Stimulated activated CD4-positive, alpha-beta T cell treated with anti-CD3 and anti-CD28 coated beads, Interleukin-4, amount 100 ng/mL, for 1 hour (primary cell): Measurements from ENCODE around the gene TRMT61B.

ENCODE experiments used
- DNase-seq: peaks from one replicate; pipeline ENCODE4 v3.0.0-alpha.2; 2020

TRMT61B gene

DNA sequence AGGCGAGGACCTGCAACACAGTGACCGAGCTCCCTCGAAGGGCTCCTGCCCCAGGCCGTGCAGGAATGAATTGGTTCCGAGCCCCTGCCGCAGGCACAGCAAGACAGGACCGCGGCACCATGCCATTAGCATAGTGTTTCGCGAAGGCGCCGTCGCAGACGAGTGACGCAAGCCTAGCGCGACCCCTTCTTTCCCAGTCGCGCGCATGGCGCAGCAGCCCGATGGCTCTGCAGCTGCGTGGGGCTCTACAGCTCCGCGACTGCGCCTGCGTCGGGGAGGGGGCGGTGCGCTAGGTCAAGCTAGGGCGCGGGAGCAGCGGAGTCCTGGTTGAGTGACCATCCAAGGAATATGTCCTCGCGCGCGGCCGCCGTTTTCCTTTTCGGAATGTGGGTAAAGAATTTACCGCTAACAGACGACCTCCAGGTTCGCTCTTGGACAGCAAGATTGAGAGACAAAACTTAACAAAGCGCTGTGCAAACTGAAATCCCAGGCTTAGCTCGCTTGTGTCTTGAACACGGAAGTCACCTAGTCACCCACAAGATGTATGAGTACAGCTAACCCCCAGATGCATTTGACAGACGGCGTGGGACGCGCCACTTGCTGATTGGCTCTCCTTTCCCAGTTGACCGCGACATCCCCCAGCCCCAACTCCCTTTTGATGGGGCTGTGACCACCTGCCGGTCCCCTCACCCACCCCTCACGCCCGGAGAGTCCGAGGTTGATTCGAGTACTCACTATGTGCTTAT is at the start of gene TRMT61B:
Gene TRMT61B, minus strand, starts transcription at position 164 of the 746 bp plus-strand sequence. Its CDS starts 32 bp downstream, at position 132.
- peak; percentile 98 for DNase-seq

DNA sequence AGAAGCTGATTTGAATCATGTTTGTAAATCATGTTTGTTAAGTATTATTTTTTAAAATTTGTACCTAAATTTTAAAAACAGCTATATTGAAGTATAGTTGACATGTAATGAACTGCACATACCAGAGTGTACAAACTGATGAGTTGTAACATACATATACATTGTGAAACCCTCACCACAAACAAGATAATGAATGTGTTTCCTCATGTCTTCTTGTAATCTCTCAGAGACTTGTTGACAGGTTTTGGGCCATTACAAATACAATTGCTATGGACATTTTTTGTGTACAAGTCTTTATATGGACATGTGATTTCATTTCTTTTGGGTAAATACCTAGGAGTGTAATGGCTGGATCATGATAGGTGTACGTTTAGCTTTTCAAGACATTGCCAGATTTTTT is 45.8 kb upstream of the TRMT61B start:
- no peak for DNase-seq

DNA sequence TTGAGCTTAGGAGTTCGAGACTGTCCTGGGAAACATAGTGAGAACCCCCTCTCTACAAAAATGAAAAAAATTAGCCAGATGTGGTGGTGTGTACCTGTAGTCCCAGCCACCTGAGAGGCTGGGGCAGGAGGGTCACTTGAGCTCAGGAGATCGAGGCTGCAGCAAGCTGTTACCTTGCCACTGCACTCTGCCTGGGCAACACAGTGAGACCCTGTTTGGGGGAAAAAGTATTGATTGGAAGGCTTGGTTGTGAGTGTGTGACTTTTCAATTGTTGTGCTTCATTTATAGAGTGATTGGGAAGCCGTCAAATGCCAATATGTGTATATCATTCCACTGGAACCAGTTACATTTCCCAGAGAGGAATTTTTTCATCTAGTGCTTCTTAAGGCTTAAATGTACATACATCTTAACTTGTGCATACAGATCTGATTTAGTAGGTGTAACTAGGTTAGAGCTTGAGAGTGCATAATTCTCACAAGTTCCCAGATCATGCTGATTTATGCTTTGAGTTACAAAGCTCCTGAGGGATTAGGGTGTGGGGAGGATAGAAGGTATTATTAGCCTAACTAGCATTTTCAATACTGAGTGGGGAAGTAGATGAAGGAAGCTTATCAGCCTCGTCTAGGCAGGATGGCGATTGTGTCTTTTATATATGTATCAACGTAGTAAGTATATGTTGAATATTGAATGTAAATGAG is 39.7 kb upstream of the TRMT61B start:
- DNase-seq: no peak

DNA sequence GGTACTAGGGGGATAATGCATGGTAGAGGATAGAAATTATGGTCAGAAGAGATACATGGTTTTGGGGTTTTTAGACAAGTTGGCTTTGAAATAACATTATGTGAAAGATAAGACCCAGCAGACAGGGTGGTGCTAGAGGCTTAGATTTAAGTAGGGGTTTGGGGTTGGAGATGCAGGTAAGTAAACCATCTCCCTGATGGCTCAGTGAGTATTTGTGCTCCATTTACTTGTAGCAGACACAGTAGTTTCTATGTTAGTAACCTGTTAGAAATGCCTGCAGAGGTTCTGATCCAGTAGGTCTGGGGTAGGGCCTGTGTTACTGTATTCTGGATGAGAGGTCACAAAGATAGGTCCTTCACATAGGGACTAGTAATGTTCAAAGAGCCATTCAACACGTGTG is 38.1 kb upstream of the TRMT61B start:
- DNase-seq: no peak

DNA sequence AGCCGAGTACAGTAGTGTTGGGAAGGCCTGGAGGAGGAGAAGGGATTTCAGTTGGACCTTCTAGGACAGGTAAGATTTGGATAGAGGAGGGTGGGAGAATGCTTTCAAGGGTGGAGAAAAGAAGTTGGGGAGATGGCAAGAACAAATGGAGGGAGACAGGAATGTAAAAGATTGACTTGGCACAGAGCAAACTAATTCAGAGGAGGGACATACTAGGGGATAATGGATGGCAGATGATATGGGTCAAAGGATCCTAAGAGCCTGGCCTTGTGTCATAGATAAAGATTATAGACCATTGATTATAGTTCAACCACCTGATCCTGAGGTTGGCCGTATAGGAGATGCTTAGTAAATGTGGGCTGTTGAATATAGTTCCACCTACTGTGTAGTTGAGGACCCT is 36.7 kb upstream of the TRMT61B start:
- no peak for DNase-seq

DNA sequence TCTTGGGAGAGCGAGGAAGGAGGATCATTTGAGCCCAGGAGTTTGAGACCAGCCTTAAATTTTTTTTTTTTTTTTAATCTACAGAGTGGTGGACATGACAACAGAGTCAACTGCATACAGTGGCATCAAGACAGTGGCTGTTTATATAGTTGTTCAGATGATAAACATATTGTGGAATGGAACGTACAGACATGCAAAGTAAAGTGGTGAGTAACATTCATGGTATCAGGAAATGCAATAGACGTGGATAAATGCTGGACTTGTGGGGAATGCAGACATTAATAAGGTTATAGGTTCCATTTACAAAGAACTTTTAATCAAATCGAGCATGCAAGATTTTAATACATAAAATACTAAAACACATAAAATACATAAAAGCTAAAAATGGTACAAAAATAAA is 36.3 kb upstream of the TRMT61B start:
- no peak for DNase-seq

DNA sequence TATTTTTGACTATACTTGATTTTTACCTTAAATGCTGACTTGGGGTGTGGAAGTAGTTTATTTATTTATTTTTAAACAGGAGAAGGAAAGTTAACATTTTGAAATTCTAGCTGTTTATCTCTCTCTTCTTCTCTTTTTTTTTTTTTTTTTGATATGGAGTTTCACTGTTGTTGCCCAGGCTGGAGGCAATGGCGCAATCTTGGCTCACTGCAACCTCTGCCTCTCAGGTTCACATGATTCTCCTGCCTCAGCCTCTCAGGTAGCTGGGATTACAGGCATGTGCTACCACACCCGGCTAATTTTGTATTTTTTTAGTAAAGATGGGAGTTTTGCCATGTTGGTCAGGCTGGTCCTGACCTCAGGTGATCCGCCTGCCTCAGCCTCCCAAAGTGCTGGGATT is 35.4 kb upstream of the TRMT61B start:
- no peak for DNase-seq

DNA sequence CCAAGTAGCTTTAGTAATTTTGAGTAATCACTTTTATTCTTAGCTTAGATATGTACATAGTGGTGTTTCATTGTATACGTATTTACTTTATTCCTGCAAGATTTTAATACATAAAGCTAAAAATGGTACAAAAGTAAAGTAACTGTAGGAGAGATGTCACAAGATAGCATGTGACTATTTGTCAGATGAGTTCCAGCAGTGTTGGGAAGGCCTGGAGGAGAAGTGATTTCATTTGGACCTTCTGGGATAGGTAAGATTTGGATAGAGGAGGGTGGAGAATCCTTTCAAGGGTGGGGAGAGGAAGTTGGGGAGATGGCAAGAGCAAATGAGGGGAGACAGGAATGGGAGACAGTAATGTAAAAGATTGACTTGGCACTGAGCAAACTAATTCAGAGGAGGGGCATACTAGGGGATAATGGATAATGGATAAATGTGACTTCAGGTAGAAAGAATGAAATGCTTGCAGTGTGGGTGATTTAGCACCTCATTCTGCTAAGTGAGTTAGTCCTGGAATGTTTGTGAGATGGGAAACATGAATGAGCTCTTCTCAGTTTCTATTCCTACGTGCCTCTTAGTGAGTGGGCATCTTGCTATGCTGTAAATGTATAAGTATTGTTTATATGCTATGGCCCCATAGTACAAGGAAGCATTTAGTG is 34.8 kb upstream of the TRMT61B start:
- no peak for DNase-seq

DNA sequence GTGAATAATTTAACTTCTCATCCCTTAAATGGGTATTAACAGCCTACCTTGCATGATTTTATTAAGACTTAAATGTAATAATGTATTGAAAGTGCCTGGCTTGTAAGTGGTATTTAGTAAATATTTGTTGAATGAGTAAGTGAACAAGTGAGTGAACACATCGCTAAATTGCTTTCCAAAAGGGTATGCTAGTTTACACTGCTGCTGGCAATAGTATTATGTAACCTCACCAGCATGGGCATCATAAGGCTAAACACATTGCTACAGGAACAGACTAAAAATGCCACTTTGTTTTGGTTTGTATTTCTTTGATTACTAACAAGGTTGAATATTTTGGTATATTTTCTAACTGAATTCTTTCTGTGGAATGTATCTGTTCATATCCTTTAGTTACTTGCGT is 34.2 kb upstream of the TRMT61B start:
- DNase-seq: no peak

DNA sequence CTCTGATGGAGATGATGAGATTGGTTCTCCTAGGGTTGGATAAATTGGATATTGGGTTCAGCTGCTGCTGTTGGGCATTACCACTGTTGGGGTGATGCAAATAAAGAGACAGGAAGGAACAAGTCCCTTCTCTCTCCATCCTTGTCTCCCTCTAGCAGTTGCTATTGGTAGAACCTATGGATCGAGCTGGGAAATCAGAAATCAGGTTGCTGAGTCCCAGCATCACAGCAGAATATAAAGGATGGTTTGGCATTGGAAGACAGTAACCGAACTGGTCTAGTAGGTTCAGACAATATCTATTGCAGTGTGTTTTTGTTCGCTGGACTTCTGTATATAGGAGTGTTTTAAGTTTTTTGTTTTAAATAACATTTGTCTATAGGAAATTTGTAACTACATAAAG is 32.5 kb upstream of the TRMT61B start:
- DNase-seq: no peak

DNA sequence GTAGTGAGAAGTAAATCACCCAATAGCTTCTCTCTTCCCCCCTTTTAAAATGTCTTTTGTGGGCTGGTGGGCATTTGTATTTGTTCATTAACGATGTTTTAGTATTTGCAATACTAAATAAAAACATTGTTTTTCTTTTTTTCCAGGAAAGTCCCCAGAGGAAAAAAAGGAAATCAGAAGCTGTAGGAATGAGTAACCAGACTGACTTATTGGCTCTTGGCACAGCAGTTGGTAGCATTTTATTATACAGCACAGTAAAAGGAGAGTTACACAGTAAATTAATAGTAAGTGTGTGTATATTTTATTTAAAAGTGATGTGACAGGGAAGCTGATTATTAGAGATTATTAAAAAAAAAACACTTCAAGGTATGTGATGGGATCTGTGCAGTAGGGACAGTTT is 31.7 kb upstream of the TRMT61B start:
- DNase-seq: no peak

DNA sequence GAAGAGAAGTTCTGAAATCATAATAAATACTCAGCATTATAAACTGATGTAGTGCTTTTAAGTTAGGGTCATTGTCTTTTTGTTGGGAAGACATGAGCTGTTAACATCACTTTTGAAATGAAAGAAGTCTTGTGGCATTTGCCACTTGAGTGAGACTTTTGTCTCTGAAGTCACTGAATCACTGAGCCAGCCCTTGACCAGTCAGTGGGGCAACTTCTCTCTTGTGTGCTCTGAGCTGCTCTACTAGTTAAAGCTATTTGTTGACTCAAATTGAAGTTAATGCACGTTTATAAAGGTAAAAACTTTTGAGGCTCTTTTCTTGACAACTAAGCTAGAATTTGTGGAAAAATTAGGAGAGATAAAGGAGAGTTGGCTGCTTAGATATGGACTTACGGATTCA is 31.1 kb upstream of the TRMT61B start:
- DNase-seq: no peak

DNA sequence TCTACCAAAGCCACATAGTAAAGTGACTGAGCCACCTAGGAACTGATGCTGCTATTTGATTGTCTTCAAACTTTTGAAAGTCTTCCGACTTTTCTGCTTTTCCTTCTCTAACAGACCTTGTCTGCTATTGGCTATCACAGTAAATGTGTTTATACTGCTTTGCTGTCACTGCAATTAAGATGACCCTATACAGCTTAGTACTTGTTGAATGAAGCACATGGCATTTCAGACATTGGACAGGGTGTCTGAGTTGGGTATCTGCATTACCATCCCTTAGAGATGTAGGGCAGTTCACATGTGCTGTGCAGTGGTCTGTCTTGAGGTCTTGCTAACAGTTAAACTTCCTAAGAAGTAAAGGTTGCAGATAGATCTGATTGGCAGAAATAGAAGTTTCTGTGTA is 27.9 kb upstream of the TRMT61B start:
- no peak for DNase-seq

DNA sequence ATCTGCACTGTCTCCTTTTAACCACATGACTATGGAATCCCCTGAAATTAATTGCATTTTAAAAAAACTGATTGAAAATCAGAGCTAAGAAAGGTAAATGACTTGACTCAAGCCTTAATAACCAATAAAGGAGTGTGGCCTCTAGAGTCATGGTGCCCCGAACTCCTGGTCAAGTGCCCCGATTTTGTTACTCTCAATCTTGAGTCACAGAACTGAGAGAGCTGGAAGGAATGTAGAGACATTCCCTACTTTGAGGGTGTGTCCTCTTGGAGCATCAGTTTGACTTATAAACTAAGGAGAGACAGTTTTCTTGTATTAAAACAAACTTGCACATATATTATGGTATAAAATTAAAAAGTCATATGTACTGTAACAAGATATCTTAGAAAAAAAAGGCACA is 26.8 kb upstream of the TRMT61B start:
- DNase-seq: no peak

DNA sequence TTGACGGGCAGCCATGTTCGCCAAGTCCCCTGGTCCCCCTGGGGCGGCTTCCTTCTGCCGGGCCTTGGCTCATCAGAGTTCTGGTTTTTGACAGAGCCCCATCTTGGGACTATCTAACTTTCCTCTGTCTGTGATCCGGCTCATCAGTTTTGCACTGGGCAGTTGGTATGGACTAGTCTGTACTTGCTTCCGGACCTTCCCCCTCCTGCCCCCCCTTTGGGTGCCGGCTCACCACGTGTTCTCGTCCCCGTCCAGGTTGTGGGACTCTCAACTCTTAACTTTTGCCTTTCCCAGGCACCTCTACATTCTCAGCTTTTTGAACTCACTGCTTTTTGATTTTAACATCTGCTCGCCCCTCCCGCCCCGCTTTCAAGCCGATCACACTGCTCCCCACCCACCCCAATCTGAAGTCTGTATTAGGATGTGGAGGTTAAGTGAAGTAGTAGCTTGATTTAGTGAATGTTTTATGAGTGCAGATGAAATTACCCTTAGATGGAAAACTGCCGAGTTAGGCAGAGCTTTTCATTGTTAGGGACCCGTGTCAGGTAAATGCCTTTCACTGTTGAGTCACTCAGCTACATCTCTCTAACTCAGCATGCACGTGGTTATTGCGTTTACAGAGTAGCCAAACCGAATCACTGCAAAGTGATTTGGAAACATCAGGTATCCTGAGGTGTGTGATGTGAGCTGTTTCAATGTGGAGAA is 25.2 kb upstream of the TRMT61B start:
- DNase-seq: peak; percentile 55

DNA sequence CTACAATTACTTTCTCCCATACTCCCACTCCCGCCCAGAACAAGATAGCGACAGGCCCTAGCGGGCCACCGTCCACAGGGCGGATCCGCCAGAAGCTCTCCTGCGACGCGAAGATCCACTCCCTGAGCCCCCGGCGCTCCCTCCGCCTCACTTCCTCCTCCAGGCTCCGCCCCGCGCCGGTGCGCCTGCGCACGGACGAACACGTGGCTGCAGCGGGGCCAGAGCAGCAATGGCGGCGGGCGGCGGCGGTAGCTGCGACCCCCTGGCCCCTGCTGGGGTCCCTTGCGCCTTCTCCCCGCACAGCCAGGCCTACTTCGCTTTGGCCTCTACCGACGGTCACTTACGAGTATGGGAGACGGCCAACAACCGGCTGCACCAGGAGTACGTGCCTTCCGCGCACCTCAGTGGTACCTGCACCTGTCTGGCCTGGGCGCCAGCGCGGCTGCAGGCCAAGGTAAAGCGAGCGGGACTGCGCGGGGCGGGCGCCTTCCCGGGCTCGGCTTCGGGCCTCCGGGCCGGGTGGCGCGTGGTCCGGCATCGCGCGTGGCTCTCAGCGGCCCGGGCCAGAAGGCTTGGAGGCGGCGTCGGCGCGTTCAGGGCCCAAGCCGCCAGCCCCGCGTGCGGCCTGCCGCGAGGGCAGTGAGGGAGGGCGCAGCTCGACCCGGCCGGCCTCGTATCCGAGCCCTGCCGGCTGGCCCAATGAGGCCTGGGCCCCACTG is 24.5 kb upstream of the TRMT61B start, which contains the start of gene WDR43:
Gene WDR43, plus strand, starts transcription at position 198 of the 719 bp plus-strand sequence. Its CDS starts 32 bp downstream, at position 230.
- peak; percentile 98 for DNase-seq

DNA sequence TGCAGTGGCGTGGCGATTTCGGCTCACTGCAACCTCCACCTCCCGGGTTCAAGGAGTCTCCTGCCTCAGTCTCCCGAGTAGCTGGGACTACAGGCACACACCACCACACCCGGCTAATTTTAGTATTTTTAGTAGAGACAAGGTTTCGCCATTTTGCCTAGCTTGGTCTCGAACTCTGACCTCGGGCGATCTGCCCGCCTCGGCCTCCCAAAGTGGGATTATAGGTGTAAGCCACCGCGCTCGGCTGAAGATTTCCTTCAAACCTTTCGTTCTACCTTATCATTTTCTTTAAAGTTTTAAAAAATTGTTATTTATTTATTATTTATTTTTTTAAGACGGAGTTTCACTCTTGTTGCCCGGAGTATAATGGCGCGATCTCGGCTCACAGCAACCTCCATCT is 23.4 kb upstream of the TRMT61B start:
- no peak for DNase-seq

DNA sequence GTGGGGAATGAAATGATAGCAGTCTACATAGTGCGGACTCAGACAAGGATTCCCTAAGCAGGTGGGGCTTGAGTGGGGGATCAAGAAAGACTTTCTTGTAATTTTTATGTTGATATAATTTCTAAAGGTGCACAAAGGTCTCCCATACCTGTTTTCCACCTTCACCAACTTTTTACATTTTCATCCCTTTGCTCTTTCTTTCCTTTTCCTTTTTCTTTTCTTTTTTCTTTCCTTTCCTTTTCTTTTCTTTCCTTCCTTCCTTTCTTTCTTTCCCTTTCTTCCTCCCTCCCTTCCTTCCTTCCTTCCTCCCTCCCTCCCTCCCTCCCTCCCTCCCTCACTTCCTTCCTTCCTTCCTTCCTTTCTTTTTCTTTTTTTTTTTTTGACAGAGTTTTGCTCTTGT is 10.1 kb upstream of the TRMT61B start:
- no peak for DNase-seq

DNA sequence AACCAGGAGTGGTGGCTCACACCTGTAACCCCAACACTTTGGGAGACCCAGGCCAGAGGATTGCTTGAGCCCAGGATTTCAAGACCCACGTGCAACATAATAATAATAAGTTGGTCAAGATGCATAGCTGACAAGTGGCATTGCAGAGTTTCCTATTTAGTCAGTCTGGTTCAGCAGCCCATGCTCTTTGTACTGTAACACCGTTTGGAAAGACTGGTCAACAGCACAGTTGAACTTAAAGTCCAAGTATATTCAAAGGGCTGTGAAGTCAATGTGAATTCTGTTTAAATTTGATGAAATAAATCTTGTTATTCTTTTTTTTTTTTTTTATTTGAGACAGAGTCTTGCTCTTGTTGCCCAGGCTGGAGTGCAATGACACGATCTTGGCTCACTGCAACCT is 1.5 kb upstream of the TRMT61B start:
- no peak for DNase-seq

DNA sequence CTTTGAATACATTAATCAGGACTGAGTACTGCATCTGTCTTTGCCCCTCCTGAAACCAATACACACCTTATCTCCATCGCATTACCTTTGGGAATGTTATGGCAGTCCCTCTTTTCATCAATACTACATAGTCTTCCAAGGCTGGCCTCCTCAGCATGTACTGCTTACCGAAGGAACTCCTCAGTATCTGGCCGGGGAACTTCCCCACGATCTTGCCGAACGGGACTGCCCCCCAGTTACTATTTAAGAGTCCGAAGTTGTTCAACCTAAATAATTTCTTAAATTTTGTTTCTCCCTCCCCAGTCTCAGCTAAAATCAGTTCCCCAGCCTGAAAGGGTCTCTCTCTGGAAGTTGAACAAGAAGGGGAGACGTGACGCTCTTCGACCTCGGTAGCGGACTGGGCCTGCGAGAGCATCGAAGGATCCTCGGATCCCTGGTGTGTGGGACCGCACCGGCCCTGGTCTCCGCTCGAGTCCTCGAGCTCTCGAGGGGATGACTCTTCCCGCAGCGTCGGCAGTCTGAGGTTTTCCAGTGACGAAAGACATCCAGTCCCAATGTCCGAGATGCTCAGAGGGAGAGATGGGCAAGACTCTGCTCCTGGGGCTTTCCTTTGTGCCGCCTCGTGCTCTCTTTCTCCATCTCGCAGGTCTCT is 489 bp downstream of the TRMT61B start:
- DNase-seq: peak; percentile 6

DNA sequence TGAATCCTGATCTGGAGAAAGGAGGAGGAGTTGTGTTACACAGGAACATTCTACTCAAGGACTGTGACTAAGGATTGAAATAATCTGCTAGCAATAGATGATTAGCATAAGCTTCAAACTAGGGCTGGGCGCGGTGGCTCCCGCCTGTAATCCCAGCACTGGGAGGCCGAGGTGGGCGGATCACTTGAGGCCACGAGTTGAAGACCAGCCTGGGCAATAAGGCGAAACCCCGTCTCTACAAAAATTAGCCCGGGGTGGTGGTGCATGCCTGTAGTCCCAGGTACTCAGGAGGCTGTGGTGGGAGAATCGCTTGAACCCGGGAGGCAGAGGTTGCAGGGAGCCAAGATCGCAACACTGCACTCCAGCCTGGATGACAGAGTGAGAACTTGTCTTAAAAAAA is 1.5 kb downstream of the TRMT61B start:
- no peak for DNase-seq

DNA sequence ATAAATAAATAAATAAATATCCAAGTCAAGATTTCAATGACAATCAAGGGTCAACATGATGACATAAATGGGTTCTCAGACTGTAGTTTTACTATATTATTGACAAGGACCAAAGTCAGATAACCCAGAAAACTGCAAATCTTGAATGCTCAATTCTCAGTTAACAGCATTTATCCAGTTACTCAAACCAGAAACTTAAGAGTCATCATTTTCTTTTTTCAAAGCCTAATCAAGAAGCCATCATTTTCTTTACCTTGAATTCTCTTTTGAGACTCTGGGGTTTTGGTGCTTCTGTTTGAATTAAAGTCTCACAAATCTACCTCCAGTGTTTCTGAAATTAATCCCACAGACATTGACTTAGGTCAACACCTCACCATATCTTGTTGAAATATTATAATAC is 14.1 kb downstream of the TRMT61B start:
- DNase-seq: no peak
